ENCODE results near the gene FREM3. TPM values are rescaled to one million over a fixed set of nuclear protein-coding genes. Genes with fewer than 3 reads are reported as not detected.

Gene FREM3
- polyA plus RNA-seq, 1 of the 3 experiments (the other 2 are of a cell fraction), result 0.03 TPM

GRCh38 chr4:143585548-143585947, 114.9 kb downstream of the FREM3 start (continued):
- TF ChIP-seq ZBTB33 (IDR thresholded peaks at IDR 0.05; ENCODE audit: borderline replicate concordance, low read depth) (no peak), EP300 (IDR thresholded peaks at IDR 0.05; ENCODE audit: borderline replicate concordance in 1 of 2, low read depth in 1 of 2, low read length in 1 of 2) (no peak), RAD21 (IDR thresholded peaks at IDR 0.05; ENCODE audit: low read length) (no peak), GABPA (IDR thresholded peaks at IDR 0.05; ENCODE audit: low read depth) (no peak), NRF1 (IDR thresholded peaks at IDR 0.05; ENCODE audit: low read depth, low read length) (no peak)

GRCh38 chr4:143581331-143581946, 119.0 kb downstream of the FREM3 start:
- CTCF ChIA-PET, result interaction anchor here (1.4 to 1.8 kb wide), 2 partner anchors 9 to 23 kb away, joined by 3 to 5 read pairs; no protein-coding TSS in a partner anchor

More at GRCh38 chr4:143581331-143581946, 119.0 kb downstream of the FREM3 start:
- Histone ChIP-seq H3K36me3 (replicated peaks in 1 of 2; ENCODE audit: control insufficient read depth in 1 of 2, insufficient read depth in 2 of 2, low read length in 1 of 2) (no peaks in the 10 kb centered on the region), H3K9ac (no peak overlapping the region), H3K9me3 (peaks cover 12% of the 10 kb centered on the region; the same call in 1 of the 2 replicates), H3K4me1 (ENCODE audit: control insufficient read depth in 1 of 2, insufficient read depth in 2 of 2, low read depth in 1 of 2, low read length in 1 of 2) (peaks cover 0 to 6% of the 10 kb centered on the region in 2 experiments; a peak in 1 of 4 replicates), H3K79me2 (ENCODE audit: insufficient read depth) (no peaks in the 10 kb centered on the region), H3F3A (replicated peaks; ENCODE audit: insufficient read depth) (peaks cover 5% of the 10 kb centered on the region), H3K4me2 (no peak overlapping the region), H2AFZ (ENCODE audit: low read depth) (no peak overlapping the region), H3K4me3 (ENCODE audit: low read depth in 2 of 2, low read length in 1 of 2) (no peak overlapping the region), H3K9me2 (no peaks in the 10 kb centered on the region), H3K27me3 (ENCODE audit: insufficient read depth) (no peaks in the 10 kb centered on the region), H3K27ac (ENCODE audit: low read depth in 2 of 2, low read length in 1 of 2) (no peak overlapping the region), H4K20me1 (ENCODE audit: insufficient read depth) (no peaks in the 10 kb centered on the region)
- POLR2A ChIA-PET, result no interaction called here
- DNase-seq, result no peak
- no peak for TF ChIP-seq NRF1 (IDR thresholded peaks at IDR 0.05; ENCODE audit: low read depth, low read length)
- no peak for TF ChIP-seq EP300 (IDR thresholded peaks at IDR 0.05; ENCODE audit: borderline replicate concordance in 1 of 2, low read depth in 1 of 2, low read length in 1 of 2)
- TF ChIP-seq USF2 (IDR thresholded peaks at IDR 0.05; ENCODE audit: borderline replicate concordance, low read depth, low read length), result no peak
- TF ChIP-seq ZBTB33 (IDR thresholded peaks at IDR 0.05; ENCODE audit: borderline replicate concordance, low read depth), result no peak
- TF ChIP-seq JUND (IDR thresholded peaks at IDR 0.05), result no peak
- TF ChIP-seq RFX5 (IDR thresholded peaks at IDR 0.05; ENCODE audit: low read length), result no peak
- no peak for TF ChIP-seq ELF1 (IDR thresholded peaks at IDR 0.05)
- WGBS (ENCODE audit: low lambda C conversion rate), result 68% methylated on average over 2 of the region's 3 CpGs

Measured in SK-N-SH (cell line).